Uterus (tissue), 2 donors: ENCODE results near the gene ABCD3.
"Not testable (repeated sequence)": the region's sequence is repeated elsewhere in the genome, so short reads cannot be mapped to it uniquely, and the experiment has no call there.

ENCODE experiments used
- CTCF ChIP-seq, 4 experiments: fragments of 200-600 bp in 2 of 4; fragments of 450-650 bp in 2 of 4; sonication (generic) in 2 of 4; IDR thresholded peaks; one replicate each; pipeline ENCODE4 v1.5.1; 2016 to 2019; ENCODE audit warnings: antibody characterized with exemption in 4 of 4, mild to moderate bottlenecking in 2 of 4, moderate library complexity in 1 of 4
- POLR2A ChIP-seq, 2 donors: fragments of 450-650 bp; IDR thresholded peaks; one replicate each; pipeline ENCODE4 v1.6.1; 2016; ENCODE audit warnings: antibody characterized with exemption in 2 of 2, mild to moderate bottlenecking in 1 of 2, moderate library complexity in 1 of 2

- TF ChIP-seq CTCF, POLR2A (IDR thresholded peaks at IDR 0.05): not testable (repeated sequence)
Measured at GRCh38 chr1:94445733-94446132, 27.5 kb downstream of the ABCD3 start.
